C4-2B (cell line): ENCODE measurements around the gene EEF1A2.

Experiments
- ZFX ChIP-seq: fragments of 450-650 bp; IDR thresholded peaks from 2 replicates; pipeline ENCODE4 v1.6.1; 2017
- TF ChIP-seq, protein P1 (sequence below): fragments of 450-650 bp; conservative IDR thresholded peaks from 2 replicates; pipeline ENCODE4 v1.5.1; 2017; ENCODE audit warnings: mild to moderate bottlenecking

DNA sequence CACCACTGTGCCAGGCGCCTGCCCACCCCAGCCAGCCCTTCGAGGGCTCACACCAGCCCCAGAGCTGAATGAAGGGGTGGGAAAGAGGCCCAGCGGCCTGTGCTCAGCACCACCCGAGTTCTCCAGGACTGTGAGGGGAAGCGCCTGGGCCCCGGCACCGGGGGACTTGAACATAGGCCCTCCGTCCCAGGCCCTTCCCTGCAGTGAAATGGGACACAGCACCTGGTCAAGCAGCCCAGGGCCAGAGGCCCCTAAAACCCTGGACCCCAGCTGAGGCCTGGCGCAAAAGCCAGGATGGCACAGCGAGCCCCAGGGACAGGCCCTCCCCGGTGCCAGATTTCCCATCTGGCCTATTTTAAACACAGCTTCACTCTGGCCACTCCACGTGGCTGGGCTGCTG, 30.5 kb downstream of the EEF1A2 start:
- TF ChIP-seq, protein P1, sequence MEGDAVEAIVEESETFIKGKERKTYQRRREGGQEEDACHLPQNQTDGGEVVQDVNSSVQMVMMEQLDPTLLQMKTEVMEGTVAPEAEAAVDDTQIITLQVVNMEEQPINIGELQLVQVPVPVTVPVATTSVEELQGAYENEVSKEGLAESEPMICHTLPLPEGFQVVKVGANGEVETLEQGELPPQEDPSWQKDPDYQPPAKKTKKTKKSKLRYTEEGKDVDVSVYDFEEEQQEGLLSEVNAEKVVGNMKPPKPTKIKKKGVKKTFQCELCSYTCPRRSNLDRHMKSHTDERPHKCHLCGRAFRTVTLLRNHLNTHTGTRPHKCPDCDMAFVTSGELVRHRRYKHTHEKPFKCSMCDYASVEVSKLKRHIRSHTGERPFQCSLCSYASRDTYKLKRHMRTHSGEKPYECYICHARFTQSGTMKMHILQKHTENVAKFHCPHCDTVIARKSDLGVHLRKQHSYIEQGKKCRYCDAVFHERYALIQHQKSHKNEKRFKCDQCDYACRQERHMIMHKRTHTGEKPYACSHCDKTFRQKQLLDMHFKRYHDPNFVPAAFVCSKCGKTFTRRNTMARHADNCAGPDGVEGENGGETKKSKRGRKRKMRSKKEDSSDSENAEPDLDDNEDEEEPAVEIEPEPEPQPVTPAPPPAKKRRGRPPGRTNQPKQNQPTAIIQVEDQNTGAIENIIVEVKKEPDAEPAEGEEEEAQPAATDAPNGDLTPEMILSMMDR: no peak
- TF ChIP-seq ZFX: no peak
